PC-9 (cell line): ENCODE measurements around the gene GRIP2.

ENCODE experiments used
- CTCF ChIP-seq: fragments of 200-600 bp; sonication (generic); conservative IDR thresholded peaks from 2 replicates; pipeline ENCODE4 v1.6.1; 2017; ENCODE audit warnings: mixed run types, antibody characterized with exemption, mild to moderate bottlenecking, moderate library complexity
- EZH2 ChIP-seq: fragments of 200-600 bp; sonication (generic); IDR thresholded peaks from 2 replicates; pipeline ENCODE4 v1.8.0; 2017; ENCODE audit warnings: antibody characterized with exemption, low read depth

GRCh38 chr3:14570864-14571263, 30.7 kb upstream of the GRIP2 start:
- no peak for TF ChIP-seq CTCF
- no peak for TF ChIP-seq EZH2
